Left ventricle myocardium inferior (tissue), 1 donor: Measurements from ENCODE around the gene MAST4. TPM values are rescaled to one million over a fixed set of nuclear protein-coding genes. Genes with fewer than 3 reads are reported as not detected.
"Not testable (repeated sequence)": the region's sequence is repeated elsewhere in the genome, so short reads cannot be mapped to it uniquely, and the experiment has no call there.

Source experiments
- DNase-seq: peaks from one replicate; pipeline ENCODE4 v3.0.0-alpha.2; 2020
- H3K27ac ChIP-seq: fragments of 200-600 bp; replicated peaks from 2 replicates; pipeline ENCODE4 v1.8.0; 2021
- H3K27me3 ChIP-seq: fragments of 200-600 bp; 2 replicates; pipeline ENCODE4 v1.8.0; 2021; ENCODE audit warnings: low read depth
- H3K36me3 ChIP-seq: fragments of 200-600 bp; 2 replicates; pipeline ENCODE4 v1.8.0; 2021
- H3K4me1 ChIP-seq: fragments of 200-600 bp; 2 replicates; pipeline ENCODE4 v1.8.0; 2021
- H3K4me3 ChIP-seq: fragments of 200-600 bp; 2 replicates; pipeline ENCODE4 v1.8.0; 2021; ENCODE audit warnings: mild to moderate bottlenecking, moderate library complexity
- H3K9me3 ChIP-seq: fragments of 200-600 bp; replicated peaks from 2 replicates; pipeline ENCODE4 v1.8.0; 2021
- intact Hi-C: fragments of 100-400 bp; cut with micrococcal nuclease; formaldehyde crosslinking; loops from one replicate; pipeline ENCODE4 v1.11.0; 2022
- total RNA-seq: library from RNA; stranded (reverse); fragmentation: NEBNext Ultra II Directional; extraction: Animal tissue kit (Norgen Biotek cat#: 25700); gene quantifications from one replicate; pipeline ENCODE4 v1.2.1, GENCODE V29; 2021
- TF ChIP-seq, protein P1 (sequence below): fragments of 200-600 bp; IDR thresholded peaks from 2 replicates; pipeline ENCODE4 v1.8.0; 2021; ENCODE audit warnings: antibody characterized with exemption, mild to moderate bottlenecking, borderline replicate concordance
- donor health status: DM: no; HTN: yes; CAD: no; lungs with severe emphysema.

Gene MAST4
- total RNA-seq, 1 donor from 2014 or later: 55.7 TPM

GRCh38 chr5:67123819-67124218 is 527.6 kb downstream of the MAST4 start:
- TF ChIP-seq, protein P1, sequence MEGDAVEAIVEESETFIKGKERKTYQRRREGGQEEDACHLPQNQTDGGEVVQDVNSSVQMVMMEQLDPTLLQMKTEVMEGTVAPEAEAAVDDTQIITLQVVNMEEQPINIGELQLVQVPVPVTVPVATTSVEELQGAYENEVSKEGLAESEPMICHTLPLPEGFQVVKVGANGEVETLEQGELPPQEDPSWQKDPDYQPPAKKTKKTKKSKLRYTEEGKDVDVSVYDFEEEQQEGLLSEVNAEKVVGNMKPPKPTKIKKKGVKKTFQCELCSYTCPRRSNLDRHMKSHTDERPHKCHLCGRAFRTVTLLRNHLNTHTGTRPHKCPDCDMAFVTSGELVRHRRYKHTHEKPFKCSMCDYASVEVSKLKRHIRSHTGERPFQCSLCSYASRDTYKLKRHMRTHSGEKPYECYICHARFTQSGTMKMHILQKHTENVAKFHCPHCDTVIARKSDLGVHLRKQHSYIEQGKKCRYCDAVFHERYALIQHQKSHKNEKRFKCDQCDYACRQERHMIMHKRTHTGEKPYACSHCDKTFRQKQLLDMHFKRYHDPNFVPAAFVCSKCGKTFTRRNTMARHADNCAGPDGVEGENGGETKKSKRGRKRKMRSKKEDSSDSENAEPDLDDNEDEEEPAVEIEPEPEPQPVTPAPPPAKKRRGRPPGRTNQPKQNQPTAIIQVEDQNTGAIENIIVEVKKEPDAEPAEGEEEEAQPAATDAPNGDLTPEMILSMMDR: no peak
- Histone ChIP-seq H3K9me3 (peaks cover 5% of the 10 kb centered on the region), H3K36me3 (peaks cover 87% of the 10 kb centered on the region), H3K27ac (no peak overlapping the region), H3K4me1 (peaks cover 14% of the 10 kb centered on the region), H3K4me3 (no peak overlapping the region), H3K27me3 (no peaks in the 10 kb centered on the region)
- DNase-seq: no peak
- intact Hi-C loops: no loop called here

GRCh38 chr5:67124556-67124955 is 528.4 kb downstream of the MAST4 start:
- Histone ChIP-seq H3K4me3 (no peak overlapping the region), H3K27ac (no peak overlapping the region), H3K27me3 (no peaks in the 10 kb centered on the region), H3K36me3 (peaks cover 80% of the 10 kb centered on the region), H3K4me1 (peaks cover 10% of the 10 kb centered on the region), H3K9me3 (peaks cover 5% of the 10 kb centered on the region)
- TF ChIP-seq, protein P1: no peak
- DNase-seq: no peak
- intact Hi-C loops: no loop called here

DNA sequence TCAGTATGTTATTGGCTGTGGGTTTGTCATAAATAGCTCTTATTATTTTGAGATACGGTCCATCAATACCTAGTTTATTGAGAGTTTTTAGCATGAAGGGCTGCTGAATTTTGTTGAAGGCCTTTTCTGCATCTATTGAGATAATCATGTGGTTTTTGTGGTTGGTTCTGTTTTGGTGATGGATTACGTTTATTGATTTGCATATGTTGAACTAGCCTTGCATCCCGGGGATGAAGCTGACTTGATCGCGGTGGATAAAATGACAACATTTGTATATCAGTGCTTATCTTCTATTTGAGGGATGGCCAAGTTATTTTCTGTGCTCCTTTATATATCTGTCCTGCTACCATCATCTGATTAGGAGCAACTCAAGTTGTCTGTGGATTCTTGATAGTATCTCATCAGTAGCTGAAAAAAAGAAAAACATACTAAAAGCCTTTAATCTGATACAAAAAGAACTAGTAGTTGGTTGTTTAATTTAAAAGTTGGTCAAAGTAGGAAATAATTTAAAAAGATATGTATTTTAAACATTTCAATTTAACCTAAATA is 531.2 kb downstream of the MAST4 start:
- H3K4me1 ChIP-seq, H3K4me3 ChIP-seq, DNase-seq, H3K27me3 ChIP-seq, H3K9me3 ChIP-seq, intact Hi-C loops, H3K27ac ChIP-seq: not testable (repeated sequence)
- H3K36me3 ChIP-seq: peaks cover 78% of the 10 kb centered on the region

DNA sequence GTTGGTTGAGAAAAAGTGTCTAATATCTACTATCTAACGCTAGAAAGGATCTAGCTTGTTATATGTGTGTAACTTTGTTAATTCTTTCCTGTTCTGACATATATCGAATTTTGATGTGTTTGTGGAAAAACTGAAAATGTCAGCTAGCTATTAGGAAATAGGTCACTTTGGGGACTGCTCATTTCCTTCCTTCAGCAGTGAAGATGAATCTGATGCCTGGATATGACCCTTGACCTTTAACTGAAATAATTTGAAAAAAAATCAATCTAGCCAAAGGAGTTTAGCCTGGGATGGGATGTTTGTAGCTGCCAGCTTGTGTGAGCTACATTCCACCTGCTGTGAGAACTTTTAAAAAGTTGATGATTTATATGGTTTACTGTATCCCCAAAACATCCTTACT is 533.6 kb downstream of the MAST4 start:
- H3K4me1 ChIP-seq: no peaks in the 10 kb centered on the region
- H3K4me3 ChIP-seq: no peak overlapping the region
- TF ChIP-seq, protein P1: no peak
- no peaks in the 10 kb centered on the region for H3K27me3 ChIP-seq
- DNase-seq: no peak
- H3K9me3 ChIP-seq: peaks cover 5% of the 10 kb centered on the region
- H3K36me3 ChIP-seq: peaks cover 76% of the 10 kb centered on the region
- intact Hi-C loops: no loop called here
- no peak overlapping the region for H3K27ac ChIP-seq

DNA sequence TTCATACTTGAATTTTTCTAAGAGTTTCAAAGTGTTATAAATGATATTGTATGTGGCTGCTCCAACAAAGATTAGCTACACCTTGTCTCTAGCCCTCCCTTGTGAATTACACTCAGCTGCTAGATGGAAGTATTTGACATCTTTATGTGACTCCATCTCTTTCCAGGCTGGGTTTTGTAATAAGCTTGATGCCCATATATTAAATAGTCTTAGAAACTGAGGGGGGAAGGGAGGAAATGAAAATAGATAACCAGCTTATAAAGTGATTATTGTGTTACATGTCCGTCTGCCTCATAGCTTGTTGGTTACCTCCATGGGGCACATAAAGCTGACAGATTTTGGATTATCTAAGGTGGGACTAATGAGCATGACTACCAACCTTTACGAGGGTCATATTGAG is 537.0 kb downstream of the MAST4 start:
- peaks cover 88% of the 10 kb centered on the region for H3K36me3 ChIP-seq
- intact Hi-C loops: no loop called here
- H3K27me3 ChIP-seq: no peaks in the 10 kb centered on the region
- no peak overlapping the region for H3K4me3 ChIP-seq
- no peaks in the 10 kb centered on the region for H3K4me1 ChIP-seq
- no peaks in the 10 kb centered on the region for H3K9me3 ChIP-seq
- no peak overlapping the region for H3K27ac ChIP-seq
- DNase-seq: no peak
- TF ChIP-seq, protein P1: no peak

GRCh38 chr5:67133776-67134175 is 537.6 kb downstream of the MAST4 start:
- no peak overlapping the region for H3K27ac ChIP-seq
- intact Hi-C loops: no loop called here
- H3K36me3 ChIP-seq: peaks cover 87% of the 10 kb centered on the region

More at GRCh38 chr5:67133776-67134175, 537.6 kb downstream of the MAST4 start:
- H3K9me3 ChIP-seq: no peaks in the 10 kb centered on the region
- H3K4me1 ChIP-seq: no peaks in the 10 kb centered on the region
- H3K4me3 ChIP-seq: no peak overlapping the region
- no peaks in the 10 kb centered on the region for H3K27me3 ChIP-seq
- DNase-seq: no peak
- TF ChIP-seq, protein P1: no peak
